HG03175 (cell line): Measurements from ENCODE around the gene CBARP.
"Not testable (repeated sequence)": the region's sequence is repeated elsewhere in the genome, so short reads cannot be mapped to it uniquely, and the experiment has no call there.

Experiments used
- ATAC-seq: cut with Tn5 transposase; IDR thresholded peaks from one replicate; pipeline ENCODE4 v1.9.1; 2021; ENCODE audit warnings: mild to moderate bottlenecking, moderate library complexity; ENCODE audit not compliant: unreplicated experiment

CBARP gene

GRCh38 chr19:1216756-1217155 is 21.0 kb downstream of the CBARP start:
- ATAC-seq = no peak

- ATAC-seq = no peak
Observed at GRCh38 chr19:1214862-1215731, 22.7 kb downstream of the CBARP start.

GRCh38 chr19:1214299-1214861 is 23.4 kb downstream of the CBARP start:
- no peak for ATAC-seq

GRCh38 chr19:1213391-1214286 is 24.2 kb downstream of the CBARP start:
- ATAC-seq = no peak

GRCh38 chr19:1211494-1212234 is 26.1 kb downstream of the CBARP start:
- ATAC-seq = no peak

- ATAC-seq = no peak
Observed at GRCh38 chr19:1210227-1210538, 27.6 kb downstream of the CBARP start.

- ATAC-seq = not testable (repeated sequence)
Observed at GRCh38 chr19:1208830-1209229, 29.0 kb downstream of the CBARP start.

- ATAC-seq = no peak
Observed at GRCh38 chr19:1206864-1207450, 30.8 kb downstream of the CBARP start.

- ATAC-seq = no peak
Observed at GRCh38 chr19:1206150-1206863, 31.5 kb downstream of the CBARP start.

- peak; percentile 89 for ATAC-seq
Observed at GRCh38 chr19:1205114-1206099, 32.4 kb downstream of the CBARP start, which contains the start of gene STK11. Gene STK11, plus strand, starts transcription at chr19:1205778. Its CDS starts 1,136 bp downstream, at chr19:1206914.

GRCh38 chr19:1200614-1201013 is 37.2 kb downstream of the CBARP start:
- ATAC-seq = not testable (repeated sequence)

GRCh38 chr19:1199531-1199930 is 38.3 kb downstream of the CBARP start:
- no peak for ATAC-seq

- ATAC-seq = no peak
Observed at GRCh38 chr19:1189419-1189818, 48.4 kb downstream of the CBARP start.

- ATAC-seq = no peak
Observed at GRCh38 chr19:1183543-1184172, 54.1 kb downstream of the CBARP start.

- no peak for ATAC-seq
Observed at GRCh38 chr19:1182727-1183126, 55.1 kb downstream of the CBARP start.

GRCh38 chr19:1182068-1182467 is 55.7 kb downstream of the CBARP start:
- no peak for ATAC-seq

GRCh38 chr19:1181606-1182005 is 56.2 kb downstream of the CBARP start:
- ATAC-seq = no peak
